OCI-LY7 (cell line): ENCODE measurements around the gene VAMP2.

ENCODE experiments used
- EZH2phosphoT487 ChIP-seq: fragments of 200-600 bp; sonication (generic); IDR thresholded peaks from 2 replicates; pipeline ENCODE4 v1.6.1; 2018; ENCODE audit warnings: low read depth, borderline replicate concordance, mild to moderate bottlenecking, mixed run types, antibody characterized with exemption, low read length, moderate library complexity, mixed read lengths
- TF ChIP-seq, protein P1 (sequence below): fragments of 200-600 bp; sonication (generic); conservative IDR thresholded peaks from 2 replicates; pipeline ENCODE4 v1.5.1; 2014; ENCODE audit warnings: mild to moderate bottlenecking, antibody characterized with exemption, low read length, moderate library complexity, mixed read lengths

DNA sequence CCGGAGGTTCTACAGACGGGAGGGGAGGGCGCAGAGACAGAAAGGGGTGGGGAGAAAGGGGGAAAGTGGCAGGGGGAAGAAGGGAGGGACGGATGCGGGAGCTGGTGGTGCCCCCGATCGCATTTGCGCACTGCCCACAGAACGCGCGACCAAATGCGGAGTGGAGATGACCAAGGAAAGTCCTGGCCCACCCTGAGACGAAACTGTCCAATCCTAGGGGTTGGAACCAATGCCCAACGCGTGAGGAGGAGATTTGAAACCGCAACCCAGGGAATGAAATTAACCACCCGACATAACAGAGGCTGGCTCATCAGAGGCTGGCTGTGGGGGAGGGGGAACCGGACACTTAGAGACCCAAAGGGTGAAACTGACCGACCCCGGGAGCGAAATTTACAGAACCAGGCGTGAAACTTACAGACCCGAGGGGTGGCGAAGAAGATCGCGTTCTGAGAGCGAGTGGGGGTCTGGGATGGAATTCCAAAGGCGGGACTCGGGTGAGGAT lies 40.3 kb downstream of the VAMP2 start:
- TF ChIP-seq, protein P1, sequence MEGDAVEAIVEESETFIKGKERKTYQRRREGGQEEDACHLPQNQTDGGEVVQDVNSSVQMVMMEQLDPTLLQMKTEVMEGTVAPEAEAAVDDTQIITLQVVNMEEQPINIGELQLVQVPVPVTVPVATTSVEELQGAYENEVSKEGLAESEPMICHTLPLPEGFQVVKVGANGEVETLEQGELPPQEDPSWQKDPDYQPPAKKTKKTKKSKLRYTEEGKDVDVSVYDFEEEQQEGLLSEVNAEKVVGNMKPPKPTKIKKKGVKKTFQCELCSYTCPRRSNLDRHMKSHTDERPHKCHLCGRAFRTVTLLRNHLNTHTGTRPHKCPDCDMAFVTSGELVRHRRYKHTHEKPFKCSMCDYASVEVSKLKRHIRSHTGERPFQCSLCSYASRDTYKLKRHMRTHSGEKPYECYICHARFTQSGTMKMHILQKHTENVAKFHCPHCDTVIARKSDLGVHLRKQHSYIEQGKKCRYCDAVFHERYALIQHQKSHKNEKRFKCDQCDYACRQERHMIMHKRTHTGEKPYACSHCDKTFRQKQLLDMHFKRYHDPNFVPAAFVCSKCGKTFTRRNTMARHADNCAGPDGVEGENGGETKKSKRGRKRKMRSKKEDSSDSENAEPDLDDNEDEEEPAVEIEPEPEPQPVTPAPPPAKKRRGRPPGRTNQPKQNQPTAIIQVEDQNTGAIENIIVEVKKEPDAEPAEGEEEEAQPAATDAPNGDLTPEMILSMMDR, result no peak
- no peak for TF ChIP-seq EZH2phosphoT487
